OCI-LY1 (cell line): ENCODE measurements around the gene RYR1.

Source experiments
- EZH2 ChIP-seq: fragments of 200-600 bp; sonication (generic), shearing (Covaris generic); IDR thresholded peaks from 2 replicates; pipeline ENCODE4 v1.8.0; 2017; ENCODE audit warnings: borderline replicate concordance, mixed run types, mild to moderate bottlenecking, antibody characterized with exemption, low read length, moderate library complexity, mixed read lengths
- TF ChIP-seq, protein P1 (sequence below): fragments of 200-600 bp; sonication (generic), shearing (Covaris generic); IDR thresholded peaks from 2 replicates; pipeline ENCODE4 v1.5.1; 2017; ENCODE audit warnings: mild to moderate bottlenecking, antibody characterized with exemption, low read length, moderate library complexity, mixed read lengths

DNA sequence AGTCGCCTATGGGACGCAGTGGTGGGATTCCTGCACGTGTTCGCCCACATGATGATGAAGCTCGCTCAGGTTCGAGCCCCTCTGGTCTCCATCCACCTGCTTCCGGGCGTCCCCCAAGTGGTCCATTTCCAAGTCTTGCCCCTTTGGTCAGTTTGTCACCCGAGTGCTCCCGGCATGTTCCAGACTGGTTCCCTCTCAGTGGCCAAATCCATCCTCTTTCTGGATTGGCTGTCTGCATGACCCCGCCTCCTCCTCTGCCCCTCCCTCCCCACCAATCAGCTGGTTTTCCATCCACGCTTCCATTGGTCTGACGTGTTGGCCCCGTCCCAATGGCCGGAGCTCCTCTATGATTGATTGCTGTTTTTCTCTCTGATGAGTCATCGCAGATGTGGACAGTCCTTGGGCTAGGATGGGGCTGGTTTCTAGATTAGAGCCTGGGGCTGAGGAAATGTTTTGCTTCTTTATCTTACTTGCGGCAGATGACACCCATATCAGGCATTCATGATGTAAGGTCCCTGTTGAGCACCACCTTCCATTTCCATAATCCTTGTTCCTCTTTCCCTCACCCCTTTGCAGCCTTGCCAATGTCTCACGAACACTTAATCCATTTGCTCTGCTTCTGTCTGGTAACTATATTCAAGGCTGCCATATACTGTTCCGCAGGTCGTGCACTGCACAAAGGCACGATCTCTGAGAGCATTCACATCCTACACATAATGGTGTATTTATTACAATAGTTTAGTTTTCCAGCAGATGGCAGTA lies 110.5 kb downstream of the RYR1 start:
- TF ChIP-seq, protein P1, sequence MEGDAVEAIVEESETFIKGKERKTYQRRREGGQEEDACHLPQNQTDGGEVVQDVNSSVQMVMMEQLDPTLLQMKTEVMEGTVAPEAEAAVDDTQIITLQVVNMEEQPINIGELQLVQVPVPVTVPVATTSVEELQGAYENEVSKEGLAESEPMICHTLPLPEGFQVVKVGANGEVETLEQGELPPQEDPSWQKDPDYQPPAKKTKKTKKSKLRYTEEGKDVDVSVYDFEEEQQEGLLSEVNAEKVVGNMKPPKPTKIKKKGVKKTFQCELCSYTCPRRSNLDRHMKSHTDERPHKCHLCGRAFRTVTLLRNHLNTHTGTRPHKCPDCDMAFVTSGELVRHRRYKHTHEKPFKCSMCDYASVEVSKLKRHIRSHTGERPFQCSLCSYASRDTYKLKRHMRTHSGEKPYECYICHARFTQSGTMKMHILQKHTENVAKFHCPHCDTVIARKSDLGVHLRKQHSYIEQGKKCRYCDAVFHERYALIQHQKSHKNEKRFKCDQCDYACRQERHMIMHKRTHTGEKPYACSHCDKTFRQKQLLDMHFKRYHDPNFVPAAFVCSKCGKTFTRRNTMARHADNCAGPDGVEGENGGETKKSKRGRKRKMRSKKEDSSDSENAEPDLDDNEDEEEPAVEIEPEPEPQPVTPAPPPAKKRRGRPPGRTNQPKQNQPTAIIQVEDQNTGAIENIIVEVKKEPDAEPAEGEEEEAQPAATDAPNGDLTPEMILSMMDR: no peak
- no peak for TF ChIP-seq EZH2
